Measurements from ENCODE around the gene PAPPA2.

GRCh38 chr1:176803596-176803995 lies 340.6 kb downstream of the PAPPA2 start:
- TF ChIP-seq, protein P1, sequence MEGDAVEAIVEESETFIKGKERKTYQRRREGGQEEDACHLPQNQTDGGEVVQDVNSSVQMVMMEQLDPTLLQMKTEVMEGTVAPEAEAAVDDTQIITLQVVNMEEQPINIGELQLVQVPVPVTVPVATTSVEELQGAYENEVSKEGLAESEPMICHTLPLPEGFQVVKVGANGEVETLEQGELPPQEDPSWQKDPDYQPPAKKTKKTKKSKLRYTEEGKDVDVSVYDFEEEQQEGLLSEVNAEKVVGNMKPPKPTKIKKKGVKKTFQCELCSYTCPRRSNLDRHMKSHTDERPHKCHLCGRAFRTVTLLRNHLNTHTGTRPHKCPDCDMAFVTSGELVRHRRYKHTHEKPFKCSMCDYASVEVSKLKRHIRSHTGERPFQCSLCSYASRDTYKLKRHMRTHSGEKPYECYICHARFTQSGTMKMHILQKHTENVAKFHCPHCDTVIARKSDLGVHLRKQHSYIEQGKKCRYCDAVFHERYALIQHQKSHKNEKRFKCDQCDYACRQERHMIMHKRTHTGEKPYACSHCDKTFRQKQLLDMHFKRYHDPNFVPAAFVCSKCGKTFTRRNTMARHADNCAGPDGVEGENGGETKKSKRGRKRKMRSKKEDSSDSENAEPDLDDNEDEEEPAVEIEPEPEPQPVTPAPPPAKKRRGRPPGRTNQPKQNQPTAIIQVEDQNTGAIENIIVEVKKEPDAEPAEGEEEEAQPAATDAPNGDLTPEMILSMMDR (IDR thresholded peaks at IDR 0.05), result no peak
- TF ChIP-seq EP300 (IDR thresholded peaks at IDR 0.05), result no peak
